GM21825 (cell line): ENCODE data around the gene GPATCH4.
A peak's percentile ranks its signal among the peaks of the same experiment; 100 is the strongest.
"Not testable (repeated sequence)": the region's sequence is repeated elsewhere in the genome, so short reads cannot be mapped to it uniquely, and the experiment has no call there.

ENCODE experiments used
- ATAC-seq: cut with Tn5 transposase; IDR thresholded peaks from one replicate; pipeline ENCODE4 v1.9.1; 2021; ENCODE audit warnings: mild to moderate bottlenecking, moderate library complexity; ENCODE audit not compliant: unreplicated experiment

GPATCH4 gene

DNA sequence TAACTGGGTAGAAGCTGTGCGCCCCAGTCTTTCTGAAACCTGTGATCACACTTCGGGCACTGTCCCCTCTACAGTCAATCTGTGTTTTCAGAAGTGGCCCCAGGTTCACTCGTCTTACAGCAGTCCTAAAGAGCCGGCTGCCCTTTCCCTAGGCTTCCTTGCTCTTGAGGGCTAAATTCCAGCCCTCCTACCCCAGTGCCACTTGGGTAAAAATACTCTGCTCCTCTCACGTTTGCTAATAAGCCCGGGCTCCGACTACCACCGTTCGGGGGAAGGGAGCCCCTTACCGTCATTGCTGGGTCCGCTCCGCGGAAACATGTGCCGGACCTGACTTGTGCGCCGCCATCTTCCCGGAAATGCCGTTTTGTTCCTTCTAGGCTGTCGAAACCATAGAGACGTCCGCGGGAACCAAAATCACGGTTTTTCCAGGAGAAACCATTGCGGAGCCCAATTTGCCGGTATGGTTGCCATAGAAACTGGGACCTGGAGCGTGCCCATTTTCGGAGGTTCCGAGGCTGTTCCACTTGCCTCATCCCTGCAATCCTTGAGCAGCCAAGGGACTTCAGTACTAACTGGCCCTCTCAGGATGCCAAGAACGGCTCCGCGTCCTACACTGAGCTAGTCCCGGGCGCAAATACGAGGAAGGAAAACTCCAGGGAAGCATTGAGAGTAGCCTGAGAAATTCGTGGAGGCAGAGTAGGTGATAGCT is at the start of gene GPATCH4:
Gene GPATCH4 (minus strand): TSS at position 358 of the 709 bp plus-strand sequence.
- peak; percentile 61 for ATAC-seq

DNA sequence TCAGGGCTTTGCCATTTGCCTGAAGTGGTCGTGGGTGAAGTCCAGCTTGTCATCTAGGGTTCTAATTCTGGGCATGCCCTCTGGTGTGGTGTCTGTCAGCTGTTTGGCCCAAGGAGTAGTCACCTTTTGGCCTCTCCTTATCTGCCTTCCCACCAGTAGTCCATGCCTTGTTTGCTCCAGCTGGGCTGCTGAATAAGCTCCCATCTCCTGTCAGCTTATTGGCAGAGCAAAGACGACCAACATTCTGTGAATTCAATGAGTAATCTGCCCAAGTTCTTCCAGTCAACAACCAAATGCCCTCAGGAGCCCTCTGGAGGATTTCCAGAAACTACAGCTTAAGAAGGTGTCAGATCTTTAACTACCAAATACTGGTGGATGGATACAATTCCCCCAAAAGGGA is 47.7 kb upstream of the GPATCH4 start:
- no peak for ATAC-seq

DNA sequence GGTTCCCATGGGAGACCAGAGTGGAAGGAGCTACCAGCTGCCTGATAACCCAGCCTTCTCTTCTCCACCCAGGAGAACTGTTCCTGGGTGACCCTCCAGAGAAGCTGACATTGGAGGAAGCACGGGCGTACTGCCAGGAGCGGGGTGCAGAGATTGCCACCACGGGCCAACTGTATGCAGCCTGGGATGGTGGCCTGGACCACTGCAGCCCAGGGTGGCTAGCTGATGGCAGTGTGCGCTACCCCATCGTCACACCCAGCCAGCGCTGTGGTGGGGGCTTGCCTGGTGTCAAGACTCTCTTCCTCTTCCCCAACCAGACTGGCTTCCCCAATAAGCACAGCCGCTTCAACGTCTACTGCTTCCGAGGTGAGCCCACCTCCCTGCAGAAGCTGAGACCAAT is 47.2 kb upstream of the GPATCH4 start:
- no peak for ATAC-seq

DNA sequence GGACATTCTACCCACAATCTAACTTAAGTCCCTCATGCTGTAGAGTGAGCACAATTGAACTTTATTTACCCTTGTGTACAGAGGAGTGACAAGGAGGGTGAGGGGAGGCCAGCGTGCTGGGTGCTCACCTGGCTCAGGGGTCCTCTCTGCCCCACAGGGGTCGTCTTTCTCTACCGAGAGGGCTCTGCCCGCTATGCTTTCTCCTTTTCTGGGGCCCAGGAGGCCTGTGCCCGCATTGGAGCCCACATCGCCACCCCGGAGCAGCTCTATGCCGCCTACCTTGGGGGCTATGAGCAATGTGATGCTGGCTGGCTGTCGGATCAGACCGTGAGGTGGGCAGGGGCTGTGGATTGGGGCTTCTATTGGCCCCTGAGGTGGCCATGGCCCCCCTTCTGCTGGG is 46.1 kb upstream of the GPATCH4 start:
- ATAC-seq, result no peak

DNA sequence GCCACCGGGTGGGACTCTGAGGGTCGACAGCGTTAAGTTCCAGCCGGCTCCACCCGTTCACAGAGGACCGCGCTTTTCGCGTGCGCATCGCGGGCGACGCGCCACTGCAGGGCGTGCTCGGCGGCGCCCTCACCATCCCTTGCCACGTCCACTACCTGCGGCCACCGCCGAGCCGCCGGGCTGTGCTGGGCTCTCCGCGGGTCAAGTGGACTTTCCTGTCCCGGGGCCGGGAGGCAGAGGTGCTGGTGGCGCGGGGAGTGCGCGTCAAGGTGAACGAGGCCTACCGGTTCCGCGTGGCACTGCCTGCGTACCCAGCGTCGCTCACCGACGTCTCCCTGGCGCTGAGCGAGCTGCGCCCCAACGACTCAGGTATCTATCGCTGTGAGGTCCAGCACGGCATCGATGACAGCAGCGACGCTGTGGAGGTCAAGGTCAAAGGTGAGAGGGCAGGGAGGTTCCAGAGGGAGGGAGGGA is 45.5 kb upstream of the GPATCH4 start:
- no peak for ATAC-seq

DNA sequence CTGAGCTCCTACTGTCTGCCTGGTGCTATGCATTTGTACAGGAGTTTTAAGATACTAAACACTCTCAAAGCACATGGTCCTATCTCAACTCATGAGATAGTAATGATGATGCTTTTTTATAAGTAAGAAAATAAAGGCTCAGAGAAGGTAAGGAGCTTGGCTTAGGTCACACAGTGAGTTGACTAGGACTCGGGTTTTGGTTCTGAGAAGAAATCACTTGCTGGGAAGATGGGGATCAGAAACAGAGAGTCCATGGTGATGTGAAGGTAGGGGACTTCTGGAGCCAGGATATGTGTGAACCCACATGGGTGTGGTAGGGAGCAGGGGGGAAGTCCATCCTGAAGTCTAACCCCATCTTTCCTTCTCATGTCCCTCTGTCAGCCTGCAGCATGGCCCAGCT is 44.4 kb upstream of the GPATCH4 start:
- ATAC-seq, result no peak

GRCh38 chr1:156645056-156645455 is 43.8 kb upstream of the GPATCH4 start:
- ATAC-seq, result no peak

DNA sequence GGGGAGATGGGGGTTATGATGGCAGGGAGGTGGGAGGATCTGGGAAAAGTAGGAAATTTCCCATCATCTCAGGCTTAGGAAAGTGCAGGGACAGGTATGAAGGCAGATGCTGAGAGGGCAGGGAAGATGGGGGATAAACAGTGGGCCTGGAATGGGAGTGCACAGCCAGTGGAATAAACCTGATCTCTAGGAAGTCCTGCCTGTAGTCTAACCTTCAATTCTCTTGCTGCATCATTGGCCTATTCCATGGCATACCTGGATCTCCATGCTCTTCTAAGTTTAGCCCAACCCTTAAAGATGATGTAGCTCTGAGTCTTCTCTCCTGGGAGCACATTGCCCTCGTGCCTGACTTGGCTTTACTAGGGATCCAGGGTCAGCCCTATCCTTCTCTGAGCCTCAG is 43.4 kb upstream of the GPATCH4 start:
- ATAC-seq, result no peak

DNA sequence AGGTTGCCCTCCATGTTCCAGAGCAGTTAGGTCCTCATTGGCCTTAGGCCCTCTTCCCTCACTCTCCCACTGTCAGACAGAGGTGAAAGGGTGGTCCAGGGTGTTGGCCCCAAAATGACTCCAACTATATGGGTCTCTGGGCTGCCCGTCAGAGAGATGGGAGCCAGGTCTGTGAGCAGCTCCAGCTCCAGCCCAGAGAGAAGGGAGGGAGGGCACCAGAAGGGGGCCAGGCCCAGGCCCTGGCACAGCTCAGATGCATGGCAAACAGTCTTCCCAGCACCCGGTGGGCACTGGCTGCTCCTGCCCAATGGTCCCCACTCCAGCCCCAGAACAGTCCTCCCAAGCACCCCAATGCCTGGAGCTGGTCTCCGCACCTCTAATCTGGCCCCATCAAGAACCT is 42.9 kb upstream of the GPATCH4 start:
- ATAC-seq, result no peak

- ATAC-seq, result no peak
Measured at GRCh38 chr1:156643778-156644092, 42.5 kb upstream of the GPATCH4 start.

DNA sequence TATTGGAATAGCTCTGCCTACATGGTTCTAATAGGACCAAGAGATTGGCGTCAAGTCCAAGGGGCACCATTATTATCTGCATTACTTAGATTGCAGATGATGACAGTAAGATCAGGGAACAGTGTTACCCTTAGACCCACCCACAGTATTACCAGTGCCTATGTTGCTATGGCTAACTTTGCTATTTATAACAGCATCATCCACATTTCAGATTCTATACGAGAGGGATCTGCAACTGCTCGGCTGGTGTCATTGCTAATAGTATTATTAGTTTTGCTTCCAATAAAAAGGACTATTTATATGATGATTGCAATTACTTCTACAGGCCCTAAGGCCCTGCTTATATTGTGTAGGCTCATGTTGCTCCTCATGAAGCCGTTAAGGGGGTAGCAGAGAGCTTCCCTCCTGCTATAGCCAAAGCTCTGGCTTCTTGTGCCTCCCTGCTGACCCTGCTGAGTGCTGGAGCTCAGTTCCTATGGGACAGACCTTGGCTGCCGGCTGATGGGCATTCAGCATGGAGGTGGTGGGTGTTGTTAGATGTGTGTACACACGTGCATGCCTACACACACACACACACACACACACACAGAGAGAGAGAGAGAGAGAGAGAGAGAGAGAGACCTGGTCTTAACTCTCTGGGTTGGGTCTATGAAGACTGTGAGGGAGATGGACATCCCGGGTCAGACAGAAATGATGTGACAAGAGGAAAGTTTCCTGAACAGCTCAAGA is 41.9 kb upstream of the GPATCH4 start:
- ATAC-seq, result no peak

GRCh38 chr1:156642265-156643048 is 41.2 kb upstream of the GPATCH4 start:
- no peak for ATAC-seq

- no peak for ATAC-seq
Measured at GRCh38 chr1:156641761-156642264, 40.5 kb upstream of the GPATCH4 start, which contains the start of gene BCAN. BCAN (plus strand) TSS chr1:156642117; CDS start chr1:156646055, 3,938 bp downstream.

DNA sequence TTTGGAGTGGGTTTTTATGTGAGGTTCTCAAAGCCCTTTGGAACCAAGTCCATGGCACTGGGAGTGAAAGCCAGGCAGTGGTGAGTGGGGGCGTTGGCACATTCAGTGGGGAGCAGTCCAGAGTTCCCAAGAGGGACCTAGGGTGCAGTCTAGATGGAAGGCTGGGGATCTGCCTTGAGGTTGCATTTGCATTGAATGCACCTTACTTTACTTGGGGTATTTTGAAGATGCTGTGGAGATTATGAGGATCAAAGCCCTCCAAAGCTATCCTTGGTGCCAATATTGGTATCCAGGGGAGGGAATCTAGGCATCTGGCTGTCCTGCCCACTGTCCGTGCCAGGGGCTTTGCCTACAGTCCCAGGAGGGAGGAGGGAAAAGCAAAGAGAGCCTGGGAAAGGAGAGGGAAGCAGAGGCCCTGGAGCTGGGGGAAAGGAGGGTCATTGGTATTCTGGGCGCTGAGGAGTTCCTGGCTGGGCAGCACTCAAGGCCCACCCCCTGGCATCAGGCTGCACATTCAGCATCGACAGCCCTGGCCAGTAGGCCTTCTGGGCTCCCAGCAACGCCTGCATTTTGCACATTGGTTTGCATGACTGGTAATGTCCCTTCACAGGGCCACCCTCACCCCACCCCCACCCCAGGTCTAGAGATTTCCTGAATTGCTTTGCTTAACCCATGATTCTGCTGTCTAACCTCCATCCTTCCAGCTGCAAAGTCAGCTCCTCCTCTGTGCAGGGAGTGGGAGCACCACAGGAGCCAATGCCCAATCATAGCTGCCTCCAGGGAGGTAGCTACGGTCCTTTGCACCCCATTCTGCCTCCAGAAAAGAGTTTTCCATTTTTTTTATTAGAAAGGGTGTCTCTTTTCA is 39.8 kb upstream of the GPATCH4 start:
- ATAC-seq, result no peak

DNA sequence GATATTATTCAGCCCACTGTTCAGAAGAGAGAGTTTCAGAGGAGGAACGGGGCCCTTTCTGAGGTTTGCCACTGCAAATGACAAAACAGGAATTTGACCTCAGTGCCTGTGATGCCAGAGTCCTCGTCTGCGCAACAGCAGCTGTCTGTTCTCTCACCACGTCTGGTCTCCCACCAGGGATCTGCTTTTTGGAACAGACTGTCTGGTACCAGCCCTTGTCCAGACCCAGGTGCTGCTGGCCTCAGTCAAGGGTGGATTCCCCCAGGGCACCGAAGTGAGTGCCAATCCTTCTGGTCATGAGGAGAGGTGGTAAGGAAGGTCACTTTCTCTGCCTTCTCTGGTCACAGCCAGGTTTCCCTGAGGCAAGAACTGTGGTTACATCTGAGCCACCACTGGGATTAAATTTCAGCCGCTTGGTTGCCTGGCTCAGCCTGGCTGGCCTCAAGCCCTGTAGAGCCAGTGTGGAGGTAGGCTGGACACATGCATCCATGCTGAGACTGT is 38.4 kb upstream of the GPATCH4 start:
- no peak for ATAC-seq

DNA sequence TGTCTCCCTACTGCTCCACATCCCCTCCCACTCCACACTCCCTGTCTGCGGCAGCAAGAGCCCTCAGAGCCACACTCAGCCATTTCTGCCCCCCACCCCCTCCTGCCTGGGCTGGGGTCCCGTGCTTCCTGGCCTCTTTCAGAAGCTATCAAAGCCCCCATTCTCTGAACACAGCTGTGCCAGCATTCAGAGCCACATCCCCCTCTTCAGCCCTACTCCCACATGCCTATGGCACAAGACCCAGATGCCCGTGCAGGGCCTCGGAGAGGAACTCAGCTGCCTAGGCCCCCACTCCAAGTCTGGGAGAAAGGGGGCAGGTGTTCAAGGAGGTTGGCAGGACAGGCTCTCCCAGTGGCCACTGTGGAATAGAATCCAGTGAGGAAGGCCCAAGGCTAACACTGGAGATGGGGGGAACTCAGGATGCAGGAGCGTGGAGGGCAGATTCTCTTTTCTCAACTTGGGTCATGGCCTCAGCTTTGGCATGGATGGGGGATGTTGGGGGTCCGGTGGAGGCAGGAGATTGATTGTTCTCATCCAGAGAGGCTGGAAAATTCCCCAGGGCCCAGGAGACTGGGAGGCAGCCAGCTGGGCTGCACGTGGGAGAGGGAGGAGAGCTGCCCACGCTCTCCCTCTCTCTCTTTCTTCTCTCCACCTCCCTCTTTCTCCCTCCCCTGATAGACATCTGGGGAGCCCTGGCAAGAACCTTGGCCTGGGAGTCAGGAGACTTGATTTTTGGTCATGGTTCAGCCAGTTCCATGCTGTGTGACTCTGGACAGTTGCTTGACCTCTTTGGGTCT is 37.1 kb upstream of the GPATCH4 start:
- ATAC-seq, result no peak

GRCh38 chr1:156632355-156632754 is 31.1 kb upstream of the GPATCH4 start:
- no peak for ATAC-seq

- not testable (repeated sequence) for ATAC-seq
Measured at GRCh38 chr1:156631152-156631551, 29.9 kb upstream of the GPATCH4 start.

DNA sequence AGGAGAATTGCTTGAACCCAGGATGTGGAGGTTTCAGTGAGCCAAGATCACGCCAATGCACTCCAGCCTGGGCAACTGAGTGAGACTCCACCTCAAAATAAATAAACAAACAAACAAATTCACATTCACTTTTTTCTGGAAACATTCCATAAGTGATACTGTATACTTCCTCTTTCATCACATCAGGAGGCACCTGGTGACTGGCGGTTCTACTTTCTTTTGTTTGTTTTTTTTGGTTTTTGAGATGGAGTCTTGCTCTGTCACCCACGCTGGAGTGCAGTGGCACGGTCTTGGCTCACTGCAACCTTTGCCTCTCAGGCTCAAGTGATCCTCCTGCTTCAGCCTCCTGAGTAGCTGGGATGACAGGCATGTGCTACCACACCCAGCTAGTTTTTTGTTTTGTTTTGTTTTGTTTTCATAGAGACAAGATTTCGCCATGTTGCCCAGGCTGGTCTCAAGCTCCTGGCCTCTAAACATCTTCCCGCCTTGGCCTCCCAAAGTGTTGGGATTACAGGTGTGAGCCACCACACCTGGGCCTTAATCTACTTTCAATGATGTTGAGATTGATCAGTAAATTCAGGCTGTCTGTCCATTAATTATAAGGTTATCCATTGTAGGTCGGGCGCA is 28.7 kb upstream of the GPATCH4 start:
- no peak for ATAC-seq
